ACC112 (cell line): ENCODE measurements around the gene TTC39C.

ENCODE experiments used
- H2AFZ ChIP-seq: fragments of 200-600 bp; sonication (generic); one replicate; pipeline ENCODE4 v1.6.0; 2017; ENCODE audit warnings: antibody characterized with exemption, low read length; ENCODE audit not compliant: unreplicated experiment
- H3K27ac ChIP-seq: fragments of 200-600 bp; sonication (generic); 2 replicates; pipeline ENCODE4 v1.5.1; 2014; ENCODE audit warnings: low read depth, mild to moderate bottlenecking, antibody characterized with exemption, low read length, moderate library complexity
- H3K27me3 ChIP-seq: fragments of 200-600 bp; sonication (generic); 2 replicates; pipeline ENCODE4 v1.6.1; 2014; ENCODE audit warnings: mild to moderate bottlenecking, antibody characterized with exemption, low read length, moderate library complexity, mixed read lengths; ENCODE audit not compliant: insufficient read depth
- H3K36me3 ChIP-seq: fragments of 200-600 bp; sonication (generic); 2 replicates; pipeline ENCODE4 v1.6.1; 2016; ENCODE audit warnings: mild to moderate bottlenecking, antibody characterized with exemption, low read length, moderate library complexity, mixed read lengths; ENCODE audit not compliant: insufficient read depth
- H3K4me1 ChIP-seq: fragments of 200-600 bp; sonication (generic); one replicate; pipeline ENCODE4 v1.6.1; 2016; ENCODE audit warnings: low read length, mixed read lengths; ENCODE audit not compliant: insufficient read depth, unreplicated experiment, control insufficient read depth
- H3K4me3 ChIP-seq: fragments of 200-600 bp; sonication (generic); 2 replicates; pipeline ENCODE4 v1.5.1; 2014; ENCODE audit warnings: mild to moderate bottlenecking, low read depth, low read length
- H3K79me2 ChIP-seq: fragments of 200-600 bp; sonication (generic); one replicate; pipeline ENCODE4 v1.6.0; 2016; ENCODE audit warnings: low read length; ENCODE audit not compliant: control insufficient read depth, unreplicated experiment, insufficient read depth

TTC39C gene

DNA sequence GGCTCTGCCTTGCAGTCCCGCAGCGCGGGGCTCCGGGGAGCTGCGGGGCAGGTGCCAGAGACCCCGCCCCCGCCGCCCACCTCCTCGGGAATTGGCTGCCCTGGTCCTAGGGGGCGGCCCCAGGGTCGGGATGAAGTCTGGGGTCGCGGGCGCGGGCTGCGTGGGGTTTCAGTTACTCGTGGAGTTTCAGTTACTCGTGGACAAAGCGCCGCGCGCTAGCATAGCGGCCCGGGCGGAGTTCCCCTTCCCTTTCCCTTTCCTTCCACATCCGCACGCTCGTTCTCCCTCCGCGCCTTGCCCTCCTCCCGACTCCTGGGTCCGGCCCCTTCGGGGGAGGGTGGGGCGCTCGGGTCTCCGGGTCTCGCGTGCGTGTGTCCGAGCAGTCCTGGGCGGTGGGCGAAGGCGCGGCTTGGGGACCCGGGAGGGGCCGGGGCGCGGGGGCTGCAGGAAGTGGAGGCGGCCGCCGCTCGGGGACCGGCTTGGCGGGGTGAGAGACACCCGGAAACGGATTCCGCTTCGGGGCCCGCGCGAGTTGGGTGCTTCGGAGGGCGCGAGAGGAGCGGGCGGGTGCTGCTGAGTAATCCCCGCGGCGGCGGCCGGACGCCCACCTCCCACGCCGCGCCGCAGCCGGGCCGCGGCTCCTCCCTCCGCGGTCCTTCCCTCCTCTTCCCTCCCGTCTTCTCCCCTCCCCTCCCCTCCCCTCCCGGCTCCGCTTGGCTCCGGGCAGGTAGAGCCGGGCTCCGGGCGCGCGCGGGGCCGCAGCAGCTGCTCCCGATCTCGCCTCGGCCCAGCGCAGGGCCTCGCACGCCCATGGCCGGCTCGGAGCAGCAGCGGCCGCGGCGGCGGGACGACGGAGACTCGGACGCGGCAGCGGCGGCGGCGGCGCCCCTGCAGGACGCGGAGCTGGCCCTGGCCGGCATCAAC is at the start of gene TTC39C:
TTC39C (plus strand) TSS at position 693 of the 924 bp plus-strand sequence; CDS start at position 811, 118 bp downstream.
- Histone ChIP-seq H3K4me3 (peak within 1 kb of the TSS; percentile 93), H2AFZ (peak within 1 kb of the TSS; percentile 89), H3K4me1 (peaks cover 13% of the 10 kb centered on the region), H3K27ac (peak within 1 kb of the TSS; percentile 33; the same call in 1 of the 2 replicates), H3K36me3 (no peaks in the 10 kb centered on the region), H3K79me2 (peaks cover 37% of the 10 kb centered on the region), H3K27me3 (peaks cover 1% of the 10 kb centered on the region; the same call in 1 of the 2 replicates)

DNA sequence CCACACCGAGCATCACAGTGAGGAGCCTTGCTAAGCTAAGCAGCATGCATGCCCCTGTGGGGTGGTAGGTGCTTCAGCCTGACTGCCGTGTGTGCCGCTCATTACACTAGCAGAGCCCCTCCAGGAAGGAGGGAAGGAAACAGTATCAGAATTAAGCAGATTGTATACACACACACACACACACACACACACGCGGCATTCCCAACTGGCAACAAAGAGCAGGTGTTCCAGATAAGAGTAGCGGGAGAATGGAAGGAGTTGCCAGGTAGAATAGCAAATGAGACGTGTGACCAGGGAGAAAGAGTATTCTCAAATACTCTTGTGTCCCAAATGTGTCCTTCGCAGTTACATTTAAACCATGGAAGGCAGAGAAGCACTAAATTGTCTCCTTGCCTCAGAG is 47.6 kb upstream of the TTC39C start:
- Histone ChIP-seq H2AFZ (no peak overlapping the region), H3K36me3 (no peaks in the 10 kb centered on the region), H3K4me1 (no peaks in the 10 kb centered on the region), H3K27me3 (no peaks in the 10 kb centered on the region), H3K4me3 (no peak overlapping the region), H3K27ac (no peak overlapping the region), H3K79me2 (no peaks in the 10 kb centered on the region)

DNA sequence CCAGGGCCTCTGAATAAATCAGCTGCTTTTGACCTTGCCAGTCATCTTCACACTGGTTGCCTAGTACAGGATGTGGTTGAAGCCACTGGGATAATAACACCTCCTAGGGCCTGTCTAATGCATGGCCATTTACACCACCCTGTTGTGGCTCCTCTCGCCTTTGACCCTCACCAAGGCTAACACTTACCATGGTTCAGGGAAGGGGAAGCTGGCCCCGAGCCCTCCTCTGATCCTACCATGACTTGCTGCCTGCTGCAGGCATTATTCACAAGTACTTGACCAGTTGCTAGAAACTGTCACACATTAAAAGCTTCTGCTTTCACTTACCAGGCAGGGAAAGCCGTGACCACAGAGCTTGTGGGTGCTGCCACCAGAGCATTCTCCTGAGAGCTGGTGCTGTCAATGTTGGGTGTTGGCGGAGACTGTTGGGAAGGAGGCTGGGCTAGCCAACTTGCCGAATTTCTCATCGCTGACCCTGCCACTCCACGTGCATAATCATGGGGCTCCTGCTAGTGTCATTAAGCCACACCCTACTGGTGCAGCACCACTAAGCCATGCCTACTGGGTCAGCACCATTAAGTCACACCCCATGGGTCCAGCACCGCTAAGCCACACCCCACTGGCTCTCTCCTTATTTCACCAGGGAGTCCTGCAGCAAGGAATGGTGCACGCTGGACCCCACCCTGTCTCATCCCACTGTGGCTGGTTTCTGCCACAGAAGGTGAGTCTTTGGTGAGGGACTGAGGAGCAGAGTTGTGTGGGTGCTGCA is 47.0 kb upstream of the TTC39C start:
- Histone ChIP-seq H3K79me2 (no peaks in the 10 kb centered on the region), H3K4me3 (no peak overlapping the region), H3K36me3 (no peaks in the 10 kb centered on the region), H3K27ac (no peak overlapping the region), H3K27me3 (no peaks in the 10 kb centered on the region; the same call in 1 of the 2 replicates), H3K4me1 (no peaks in the 10 kb centered on the region), H2AFZ (no peak overlapping the region)

DNA sequence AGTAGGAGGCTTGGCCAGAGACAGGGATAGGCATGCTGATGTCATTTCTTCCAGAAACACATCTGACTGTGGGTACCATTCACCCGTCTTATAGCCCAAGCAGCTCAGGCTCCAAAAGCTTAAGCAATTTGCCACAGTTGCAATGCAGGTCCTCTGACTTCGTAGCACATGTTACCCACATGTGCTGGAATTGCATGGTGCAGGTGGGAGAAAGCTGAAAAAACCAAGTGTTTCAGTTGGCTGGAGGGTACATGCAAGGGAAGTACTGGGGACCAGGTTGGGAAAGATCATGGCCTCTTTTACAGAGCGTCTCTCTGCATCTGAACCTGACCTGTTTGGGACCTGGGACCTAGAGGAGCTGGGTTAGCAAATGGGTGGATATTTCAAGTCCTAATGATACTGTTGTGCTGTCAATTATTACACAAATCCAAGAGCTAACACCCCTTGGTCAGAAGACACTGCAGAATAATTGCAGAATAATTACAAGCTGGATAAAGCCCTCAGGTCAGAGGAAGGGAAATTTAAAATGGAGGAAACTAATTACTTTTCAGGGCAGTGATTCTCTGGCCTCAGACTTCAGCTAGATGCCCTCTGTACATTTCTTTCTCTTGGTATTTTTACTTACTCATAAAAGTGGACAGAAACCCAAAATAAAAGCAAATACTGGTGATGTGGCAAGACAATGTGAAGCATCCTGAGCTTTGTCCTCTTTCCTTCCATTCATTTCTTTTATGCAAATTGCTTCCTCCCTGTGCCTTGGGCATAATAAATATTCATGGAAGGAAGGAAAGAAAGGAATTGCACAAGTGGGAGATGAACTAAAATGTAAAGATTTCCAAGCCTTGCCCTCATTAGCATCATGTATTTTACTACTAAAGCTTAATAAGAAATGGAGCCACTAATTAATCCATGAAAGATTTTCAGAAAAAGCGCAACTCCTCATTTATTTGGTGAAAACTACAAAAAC is 45.6 kb upstream of the TTC39C start:
- H3K4me1 ChIP-seq, result no peaks in the 10 kb centered on the region
- H3K36me3 ChIP-seq, result no peaks in the 10 kb centered on the region
- no peak overlapping the region for H3K4me3 ChIP-seq
- H3K27me3 ChIP-seq, result no peaks in the 10 kb centered on the region; the same call in 1 of the 2 replicates
- H3K27ac ChIP-seq, result no peak overlapping the region
- H2AFZ ChIP-seq, result no peak overlapping the region
- H3K79me2 ChIP-seq, result no peaks in the 10 kb centered on the region

DNA sequence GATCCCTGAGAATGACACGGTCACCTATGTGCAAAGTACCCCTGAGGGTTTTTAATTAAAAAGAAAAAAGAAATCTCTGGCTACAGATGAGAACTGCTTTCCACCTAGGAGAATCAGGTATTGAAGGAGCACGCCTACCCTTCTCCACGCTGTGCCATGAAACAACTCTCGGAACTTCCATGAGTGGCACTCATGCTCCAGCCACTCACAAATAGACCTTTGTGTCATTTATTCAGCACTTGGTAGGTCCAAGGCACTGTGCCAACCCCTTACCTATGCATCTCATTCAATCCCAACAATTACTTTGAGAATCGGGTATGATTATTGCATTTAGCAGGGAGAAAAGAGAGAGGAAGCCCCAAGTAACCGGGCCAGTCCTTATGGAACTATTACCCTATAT is 44.9 kb upstream of the TTC39C start:
- Histone ChIP-seq H3K4me3 (no peak overlapping the region), H3K4me1 (no peaks in the 10 kb centered on the region), H3K27me3 (no peaks in the 10 kb centered on the region; the same call in 1 of the 2 replicates), H3K27ac (no peak overlapping the region), H2AFZ (no peak overlapping the region), H3K79me2 (no peaks in the 10 kb centered on the region), H3K36me3 (no peaks in the 10 kb centered on the region)

DNA sequence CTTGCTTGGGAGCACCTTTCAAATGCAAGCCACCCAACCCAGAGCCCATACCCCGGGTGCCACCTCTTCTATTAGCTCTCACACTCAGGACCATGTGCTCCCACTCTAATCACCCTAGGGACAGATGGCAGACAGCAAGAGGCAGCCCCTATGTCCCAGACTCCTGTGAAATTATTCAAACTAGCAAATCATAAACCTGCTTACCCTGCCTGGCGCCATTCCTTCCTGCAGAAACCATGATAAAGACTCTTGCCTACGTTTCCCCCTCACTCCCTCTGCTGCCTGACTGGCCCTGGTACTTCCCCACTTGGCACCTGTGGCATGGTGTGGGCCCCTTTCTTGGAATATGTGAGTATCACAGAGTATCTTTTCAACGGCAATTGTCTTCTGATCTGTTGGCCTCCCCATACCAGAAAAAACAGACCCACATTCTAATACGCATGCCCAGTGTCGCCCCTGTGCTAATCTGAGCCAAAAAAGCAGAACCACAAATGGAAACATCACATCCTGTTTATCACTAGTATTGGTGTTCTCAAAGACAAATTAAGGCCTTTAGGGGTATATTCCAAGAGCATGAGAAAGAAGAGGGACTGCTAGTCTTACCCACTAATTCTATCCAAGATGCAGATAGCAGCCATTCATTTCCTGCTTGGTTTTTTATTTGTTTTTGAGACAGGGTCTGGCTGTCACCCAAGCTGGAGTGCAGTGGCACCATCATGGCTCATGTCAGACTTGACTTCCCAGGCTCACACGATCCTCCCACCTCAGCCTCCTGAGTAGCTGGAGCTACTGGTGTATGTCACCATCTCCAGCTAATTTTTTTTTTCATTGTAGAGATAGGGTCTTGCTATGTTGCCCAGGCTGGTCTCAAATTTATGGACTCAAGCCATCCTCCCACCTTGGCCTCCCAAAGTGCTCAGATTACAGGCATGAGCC is 44.1 kb upstream of the TTC39C start:
- no peak overlapping the region for H3K4me3 ChIP-seq
- no peak overlapping the region for H2AFZ ChIP-seq
- H3K4me1 ChIP-seq, result no peaks in the 10 kb centered on the region

DNA sequence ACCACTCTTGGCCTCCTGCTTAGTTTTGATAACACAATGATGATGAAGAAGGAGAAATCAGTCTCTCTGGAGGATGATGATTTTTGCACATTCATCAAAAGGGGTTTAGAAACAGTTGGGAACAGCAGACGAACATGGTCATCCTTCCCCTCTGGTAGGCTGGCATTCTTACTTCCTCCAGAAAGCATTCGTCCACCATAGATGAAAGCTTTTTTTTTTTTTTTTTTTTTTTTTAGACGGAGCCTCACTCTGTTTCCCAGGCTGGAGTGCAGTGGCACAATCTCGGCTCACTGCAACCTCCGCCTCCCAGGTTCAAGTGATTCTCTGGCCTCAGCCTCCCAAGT is 43.5 kb upstream of the TTC39C start:
- H2AFZ ChIP-seq, result no peak overlapping the region
- H3K36me3 ChIP-seq, result no peaks in the 10 kb centered on the region
- H3K27ac ChIP-seq, result no peak overlapping the region

More for the DNA sequence above, 44.1 kb upstream of the TTC39C start:
- Histone ChIP-seq H3K36me3 (no peaks in the 10 kb centered on the region), H3K79me2 (no peaks in the 10 kb centered on the region), H3K27ac (no peak overlapping the region), H3K27me3 (no peaks in the 10 kb centered on the region; the same call in 1 of the 2 replicates)

DNA sequence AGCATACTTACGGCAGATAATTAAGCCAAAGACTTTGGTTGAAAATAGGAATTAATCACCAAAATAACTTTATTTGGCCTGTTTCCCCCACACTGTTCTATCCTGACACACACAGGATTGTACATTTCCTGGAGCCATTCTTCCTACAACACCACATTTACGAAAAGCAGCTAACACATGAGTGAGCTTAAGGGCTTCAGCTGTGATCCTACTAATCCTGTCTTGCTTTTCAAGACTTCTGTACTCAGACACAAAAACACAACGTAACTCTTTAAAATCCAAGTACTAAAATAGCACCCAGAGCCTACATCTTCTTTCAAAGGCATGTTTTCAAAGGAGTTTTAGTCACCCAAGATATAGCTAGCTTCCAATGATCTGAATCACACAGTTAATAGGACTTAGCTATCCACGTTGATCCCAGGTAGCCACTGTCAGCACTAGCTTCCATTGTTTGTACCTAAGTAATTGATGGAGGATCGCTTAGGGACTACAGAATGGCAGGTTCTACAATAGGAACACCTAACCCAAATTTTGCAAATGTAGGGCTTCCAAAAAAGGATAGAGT is 42.8 kb upstream of the TTC39C start:
- H3K27me3 ChIP-seq, result no peaks in the 10 kb centered on the region; the same call in 1 of the 2 replicates
- no peaks in the 10 kb centered on the region for H3K79me2 ChIP-seq
- H3K4me1 ChIP-seq, result no peaks in the 10 kb centered on the region
- H2AFZ ChIP-seq, result no peak overlapping the region
- no peak overlapping the region for H3K4me3 ChIP-seq
- no peak overlapping the region for H3K27ac ChIP-seq
- H3K36me3 ChIP-seq, result no peaks in the 10 kb centered on the region

More for the DNA sequence above, 43.5 kb upstream of the TTC39C start:
- H3K27me3 ChIP-seq, result no peaks in the 10 kb centered on the region; the same call in 1 of the 2 replicates
- H3K79me2 ChIP-seq, result no peaks in the 10 kb centered on the region
- H3K4me3 ChIP-seq, result no peak overlapping the region
- H3K4me1 ChIP-seq, result no peaks in the 10 kb centered on the region

DNA sequence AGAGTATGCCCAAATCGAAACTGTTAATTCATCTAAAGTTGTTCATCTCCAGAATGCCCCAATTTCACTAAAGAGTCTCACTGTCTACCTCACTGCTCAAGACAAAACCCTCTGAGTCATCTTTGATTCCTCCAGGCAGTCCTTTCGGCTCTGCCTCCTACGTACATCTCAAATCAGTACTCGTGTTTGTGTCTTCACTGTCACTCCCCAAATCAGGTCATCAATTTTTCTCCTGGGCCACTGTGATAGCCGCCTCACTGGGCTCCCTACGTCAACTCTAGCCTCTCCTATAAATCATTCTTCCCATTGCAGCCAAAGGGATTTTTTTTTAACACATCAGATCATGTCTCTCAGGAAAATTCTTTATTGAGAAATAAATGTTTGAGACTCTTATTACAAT is 42.1 kb upstream of the TTC39C start:
- Histone ChIP-seq H3K4me1 (no peaks in the 10 kb centered on the region), H3K36me3 (no peaks in the 10 kb centered on the region), H3K79me2 (no peaks in the 10 kb centered on the region), H3K27me3 (peaks cover 3% of the 10 kb centered on the region; the same call in 1 of the 2 replicates), H2AFZ (no peak overlapping the region), H3K4me3 (no peak overlapping the region), H3K27ac (no peak overlapping the region)
